SK-N-SH treated with all-trans-retinoic acid at 6 μM for 48 hours (cell line): ENCODE data around the gene LRBA.

Source experiments
- BACH2 ChIP-seq: fragments of 250-450 bp; sonication (Bioruptor Pico); IDR thresholded peaks from 2 replicates; pipeline ENCODE4 v1.9.0; 2021; ENCODE audit warnings: mild to moderate bottlenecking, borderline replicate concordance
- PATZ1 ChIP-seq: fragments of 250-450 bp; sonication (Bioruptor Pico); IDR thresholded peaks from 2 replicates; pipeline ENCODE4 v1.8.0; 2020; ENCODE audit warnings: mild to moderate bottlenecking, moderate library complexity, borderline replicate concordance
- POU6F1 ChIP-seq: fragments of 250-450 bp; sonication (Bioruptor Pico); IDR thresholded peaks from 2 replicates; pipeline ENCODE4 v1.8.0; 2021; ENCODE audit warnings: low read depth, mild to moderate bottlenecking, moderate library complexity, borderline replicate concordance
- RARB ChIP-seq: fragments of 250-450 bp; sonication (Bioruptor Pico); IDR thresholded peaks from 2 replicates; pipeline ENCODE4 v1.8.0; 2021; ENCODE audit warnings: mild to moderate bottlenecking, moderate library complexity
- TOX ChIP-seq: fragments of 250-450 bp; sonication (Bioruptor Pico); IDR thresholded peaks from 2 replicates; pipeline ENCODE4 v1.8.0; 2021; ENCODE audit warnings: mild to moderate bottlenecking, moderate library complexity, borderline replicate concordance
- TSHZ2 ChIP-seq: fragments of 250-450 bp; sonication (Bioruptor Pico); IDR thresholded peaks from 2 replicates; pipeline ENCODE4 v1.5.0; 2020; ENCODE audit warnings: mild to moderate bottlenecking, moderate library complexity
- ZNF8 ChIP-seq: fragments of 450-650 bp; formaldehyde crosslinking; IDR thresholded peaks from 2 replicates; pipeline ENCODE4 v1.5.0; 2020; ENCODE audit warnings: mild to moderate bottlenecking, moderate library complexity

- no peak for TF ChIP-seq TSHZ2
- TF ChIP-seq RARB, result no peak
- TF ChIP-seq BACH2, result no peak
- TF ChIP-seq PATZ1 (CRISPR knock-in tag), result no peak
- no peak for TF ChIP-seq POU6F1
- no peak for TF ChIP-seq TOX (CRISPR knock-in tag)
- no peak for TF ChIP-seq ZNF8 (CRISPR knock-in tag)
Measured at GRCh38 chr4:150327262-150327780, 687.8 kb downstream of the LRBA start.
